Nephron progenitor cell (in vitro differentiated cells): ENCODE measurements around the gene PTPRC.

Source experiments
- DNase-seq: peaks from one replicate; pipeline ENCODE4 v3.0.0; 2021
- H3K27ac Mint-ChIP-seq: 2 replicates; pipeline ENCODE4 v1.8.0; 2021; ENCODE audit warnings: mild to moderate bottlenecking, moderate library complexity, mixed read lengths
- H3K27me3 Mint-ChIP-seq: 2 replicates; pipeline ENCODE4 v1.8.0; 2021; ENCODE audit warnings: mild to moderate bottlenecking, low read depth, mixed read lengths; ENCODE audit not compliant: poor library complexity
- H3K36me3 Mint-ChIP-seq: 2 replicates; pipeline ENCODE4 v1.8.0; 2021; ENCODE audit warnings: low read depth, mixed read lengths
- H3K4me1 Mint-ChIP-seq: 2 replicates; pipeline ENCODE4 v1.8.0; 2021; ENCODE audit warnings: mixed read lengths
- H3K4me3 Mint-ChIP-seq: 2 replicates; pipeline ENCODE4 v1.8.0; 2021; ENCODE audit warnings: mild to moderate bottlenecking, moderate library complexity, mixed read lengths
- H3K9me3 Mint-ChIP-seq: 2 replicates; pipeline ENCODE4 v1.8.0; 2021; ENCODE audit warnings: mild to moderate bottlenecking, moderate library complexity, mixed read lengths
- TF ChIP-seq, protein P1 (sequence below): fragments of 200-600 bp; sonication (generic); IDR thresholded peaks from 2 replicates; pipeline ENCODE4 v1.5.0; 2021; ENCODE audit warnings: antibody characterized with exemption

PTPRC gene

GRCh38 chr1:198676253-198676652 is 37.4 kb downstream of the PTPRC start:
- TF ChIP-seq, protein P1, sequence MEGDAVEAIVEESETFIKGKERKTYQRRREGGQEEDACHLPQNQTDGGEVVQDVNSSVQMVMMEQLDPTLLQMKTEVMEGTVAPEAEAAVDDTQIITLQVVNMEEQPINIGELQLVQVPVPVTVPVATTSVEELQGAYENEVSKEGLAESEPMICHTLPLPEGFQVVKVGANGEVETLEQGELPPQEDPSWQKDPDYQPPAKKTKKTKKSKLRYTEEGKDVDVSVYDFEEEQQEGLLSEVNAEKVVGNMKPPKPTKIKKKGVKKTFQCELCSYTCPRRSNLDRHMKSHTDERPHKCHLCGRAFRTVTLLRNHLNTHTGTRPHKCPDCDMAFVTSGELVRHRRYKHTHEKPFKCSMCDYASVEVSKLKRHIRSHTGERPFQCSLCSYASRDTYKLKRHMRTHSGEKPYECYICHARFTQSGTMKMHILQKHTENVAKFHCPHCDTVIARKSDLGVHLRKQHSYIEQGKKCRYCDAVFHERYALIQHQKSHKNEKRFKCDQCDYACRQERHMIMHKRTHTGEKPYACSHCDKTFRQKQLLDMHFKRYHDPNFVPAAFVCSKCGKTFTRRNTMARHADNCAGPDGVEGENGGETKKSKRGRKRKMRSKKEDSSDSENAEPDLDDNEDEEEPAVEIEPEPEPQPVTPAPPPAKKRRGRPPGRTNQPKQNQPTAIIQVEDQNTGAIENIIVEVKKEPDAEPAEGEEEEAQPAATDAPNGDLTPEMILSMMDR = no peak
- no peak for DNase-seq
- Mint-ChIP-seq H3K36me3 (peaks cover 4% of the 10 kb centered on the region), H3K27ac (no peak overlapping the region), H3K9me3 (no peaks in the 10 kb centered on the region), H3K4me3 (no peak overlapping the region), H3K4me1 (peaks cover 28% of the 10 kb centered on the region), H3K27me3 (no peaks in the 10 kb centered on the region)

DNA sequence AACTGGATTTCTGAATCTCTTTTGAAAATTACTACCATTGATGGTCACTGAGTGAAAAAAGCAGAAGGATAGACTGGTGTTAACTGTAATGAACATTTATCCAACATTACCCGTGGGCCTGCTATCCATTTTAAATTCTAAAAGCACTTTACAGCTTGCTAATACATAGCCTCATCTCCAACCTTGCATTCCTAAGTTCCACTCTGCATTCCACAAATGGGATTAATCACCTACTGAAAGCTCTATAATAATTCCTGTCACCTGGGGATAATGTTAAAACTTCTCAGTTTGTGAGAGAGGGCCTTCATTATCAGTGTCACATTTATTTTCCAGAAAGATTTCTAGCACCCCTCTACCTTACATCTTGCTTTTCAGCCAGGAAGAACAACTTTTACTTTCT is 38.2 kb downstream of the PTPRC start:
- Mint-ChIP-seq H3K36me3 (peaks cover 4% of the 10 kb centered on the region), H3K4me1 (peaks cover 29% of the 10 kb centered on the region), H3K27ac (no peak overlapping the region), H3K27me3 (no peaks in the 10 kb centered on the region), H3K9me3 (no peaks in the 10 kb centered on the region), H3K4me3 (no peak overlapping the region)
- DNase-seq = no peak
- TF ChIP-seq, protein P1 = no peak

- Mint-ChIP-seq H3K27me3 (no peaks in the 10 kb centered on the region), H3K27ac (no peak overlapping the region), H3K4me1 (peaks cover 37% of the 10 kb centered on the region), H3K36me3 (peaks cover 4% of the 10 kb centered on the region), H3K9me3 (no peaks in the 10 kb centered on the region), H3K4me3 (no peak overlapping the region)
- TF ChIP-seq, protein P1 = no peak
- no peak for DNase-seq
Observed at GRCh38 chr1:198677871-198678270, 39.0 kb downstream of the PTPRC start.

- DNase-seq = no peak
- Mint-ChIP-seq H3K36me3 (peaks cover 4% of the 10 kb centered on the region), H3K27ac (no peak overlapping the region), H3K4me1 (peaks cover 42% of the 10 kb centered on the region), H3K27me3 (no peaks in the 10 kb centered on the region), H3K9me3 (no peaks in the 10 kb centered on the region), H3K4me3 (no peak overlapping the region)
- TF ChIP-seq, protein P1 = no peak
Observed at GRCh38 chr1:198678301-198678836, 39.5 kb downstream of the PTPRC start.

DNA sequence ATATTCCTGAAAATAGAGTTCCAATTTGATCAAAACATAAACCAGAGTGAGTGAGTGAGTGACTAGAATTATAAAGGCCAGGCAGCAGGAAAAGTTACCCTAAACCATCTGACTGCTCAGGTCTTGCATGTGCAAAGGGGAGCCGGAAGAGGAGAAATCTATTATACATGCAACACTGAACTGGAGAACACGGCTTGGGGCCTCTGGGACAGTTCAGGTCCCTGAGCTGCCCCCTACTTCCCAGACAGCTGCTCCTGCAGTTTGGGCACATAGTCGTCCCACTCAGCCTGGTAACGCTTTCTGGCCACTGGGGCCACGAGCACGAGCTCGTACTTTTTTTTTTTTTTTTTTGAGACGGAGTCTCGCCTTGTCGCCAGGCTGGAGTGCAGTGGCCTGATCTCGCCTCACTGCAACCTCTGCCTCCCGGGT is 40.1 kb downstream of the PTPRC start:
- TF ChIP-seq, protein P1 = no peak
- peak overlapping the region; percentile 8 for H3K27ac Mint-ChIP-seq
- peaks cover 48% of the 10 kb centered on the region for H3K4me1 Mint-ChIP-seq
- H3K4me3 Mint-ChIP-seq = no peak overlapping the region
- H3K9me3 Mint-ChIP-seq = no peaks in the 10 kb centered on the region
- DNase-seq = no peak
- H3K27me3 Mint-ChIP-seq = no peaks in the 10 kb centered on the region
- peaks cover 4% of the 10 kb centered on the region for H3K36me3 Mint-ChIP-seq

GRCh38 chr1:198679535-198680173 is 40.8 kb downstream of the PTPRC start:
- no peaks in the 10 kb centered on the region for H3K9me3 Mint-ChIP-seq
- no peaks in the 10 kb centered on the region for H3K27me3 Mint-ChIP-seq
- peaks cover 52% of the 10 kb centered on the region for H3K4me1 Mint-ChIP-seq
- DNase-seq = no peak
- no peak overlapping the region for H3K27ac Mint-ChIP-seq
- H3K4me3 Mint-ChIP-seq = no peak overlapping the region
- TF ChIP-seq, protein P1 = no peak
- peaks cover 4% of the 10 kb centered on the region for H3K36me3 Mint-ChIP-seq
